Measurements from ENCODE around the gene FOXP1.

- TF ChIP-seq, protein P1, sequence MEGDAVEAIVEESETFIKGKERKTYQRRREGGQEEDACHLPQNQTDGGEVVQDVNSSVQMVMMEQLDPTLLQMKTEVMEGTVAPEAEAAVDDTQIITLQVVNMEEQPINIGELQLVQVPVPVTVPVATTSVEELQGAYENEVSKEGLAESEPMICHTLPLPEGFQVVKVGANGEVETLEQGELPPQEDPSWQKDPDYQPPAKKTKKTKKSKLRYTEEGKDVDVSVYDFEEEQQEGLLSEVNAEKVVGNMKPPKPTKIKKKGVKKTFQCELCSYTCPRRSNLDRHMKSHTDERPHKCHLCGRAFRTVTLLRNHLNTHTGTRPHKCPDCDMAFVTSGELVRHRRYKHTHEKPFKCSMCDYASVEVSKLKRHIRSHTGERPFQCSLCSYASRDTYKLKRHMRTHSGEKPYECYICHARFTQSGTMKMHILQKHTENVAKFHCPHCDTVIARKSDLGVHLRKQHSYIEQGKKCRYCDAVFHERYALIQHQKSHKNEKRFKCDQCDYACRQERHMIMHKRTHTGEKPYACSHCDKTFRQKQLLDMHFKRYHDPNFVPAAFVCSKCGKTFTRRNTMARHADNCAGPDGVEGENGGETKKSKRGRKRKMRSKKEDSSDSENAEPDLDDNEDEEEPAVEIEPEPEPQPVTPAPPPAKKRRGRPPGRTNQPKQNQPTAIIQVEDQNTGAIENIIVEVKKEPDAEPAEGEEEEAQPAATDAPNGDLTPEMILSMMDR (IDR thresholded peaks at IDR 0.05), result no peak
- TF ChIP-seq POLR2AphosphoS5 (IDR thresholded peaks at IDR 0.05; ENCODE audit: insufficient read depth in 1 of 2, low read depth in 1 of 2), result no peak
These were observed 237.5 kb downstream of the FOXP1 start for GRCh38 chr3:71346061-71346460.
